ENCODE measurements around the gene EIF2B4.

DNA sequence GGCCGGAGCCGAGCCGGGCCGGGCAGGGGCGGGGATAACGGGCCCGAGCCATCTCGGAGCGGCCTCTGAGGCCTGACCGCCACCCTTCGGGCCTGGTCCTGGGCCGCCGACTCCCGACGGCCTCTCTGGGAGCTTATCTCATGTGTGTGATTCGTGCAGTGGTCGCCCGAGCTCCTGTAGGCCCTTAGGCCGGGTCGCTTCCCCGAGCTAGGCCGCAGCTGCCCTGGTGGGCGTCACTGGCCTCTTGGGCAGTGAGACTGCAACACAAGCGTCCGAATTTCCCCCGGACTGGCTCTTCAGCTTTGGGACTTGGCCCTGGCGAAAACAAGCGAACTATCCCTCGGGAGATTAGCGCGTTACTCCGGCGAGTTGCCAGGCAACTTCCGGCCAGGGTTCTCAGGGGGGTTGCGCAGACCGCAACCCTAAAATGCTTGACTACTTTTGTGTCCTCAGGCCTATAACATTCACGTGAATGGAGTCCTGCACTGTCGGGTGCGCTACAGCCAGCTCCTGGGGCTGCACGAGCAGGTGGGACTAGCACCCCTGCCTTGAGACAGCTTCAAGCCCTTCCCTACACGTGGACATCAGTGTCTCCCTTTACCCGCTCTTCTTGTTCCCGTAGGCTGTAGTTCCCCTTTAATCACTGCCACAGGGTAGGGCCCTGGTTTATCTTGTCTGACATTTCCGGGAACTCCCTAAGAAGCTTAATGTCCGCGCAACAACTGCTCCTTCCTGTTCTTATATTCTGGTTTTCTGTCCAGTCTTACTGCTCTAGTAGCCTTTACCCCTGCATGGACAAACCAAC, 880 bp upstream of the EIF2B4 start:
- TF ChIP-seq, protein P1, sequence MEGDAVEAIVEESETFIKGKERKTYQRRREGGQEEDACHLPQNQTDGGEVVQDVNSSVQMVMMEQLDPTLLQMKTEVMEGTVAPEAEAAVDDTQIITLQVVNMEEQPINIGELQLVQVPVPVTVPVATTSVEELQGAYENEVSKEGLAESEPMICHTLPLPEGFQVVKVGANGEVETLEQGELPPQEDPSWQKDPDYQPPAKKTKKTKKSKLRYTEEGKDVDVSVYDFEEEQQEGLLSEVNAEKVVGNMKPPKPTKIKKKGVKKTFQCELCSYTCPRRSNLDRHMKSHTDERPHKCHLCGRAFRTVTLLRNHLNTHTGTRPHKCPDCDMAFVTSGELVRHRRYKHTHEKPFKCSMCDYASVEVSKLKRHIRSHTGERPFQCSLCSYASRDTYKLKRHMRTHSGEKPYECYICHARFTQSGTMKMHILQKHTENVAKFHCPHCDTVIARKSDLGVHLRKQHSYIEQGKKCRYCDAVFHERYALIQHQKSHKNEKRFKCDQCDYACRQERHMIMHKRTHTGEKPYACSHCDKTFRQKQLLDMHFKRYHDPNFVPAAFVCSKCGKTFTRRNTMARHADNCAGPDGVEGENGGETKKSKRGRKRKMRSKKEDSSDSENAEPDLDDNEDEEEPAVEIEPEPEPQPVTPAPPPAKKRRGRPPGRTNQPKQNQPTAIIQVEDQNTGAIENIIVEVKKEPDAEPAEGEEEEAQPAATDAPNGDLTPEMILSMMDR (IDR thresholded peaks at IDR 0.05; ENCODE audit: insufficient read depth, low read length, poor library complexity, severe bottlenecking) = no peak
- TF ChIP-seq EZH2phosphoT487 (conservative IDR thresholded peaks at IDR 0.05; ENCODE audit: low read length) = no peak

All from SU-DHL-6 (cell line).